GM19397 (cell line): Measurements from ENCODE around the gene CCDC197.

Experiments
- ATAC-seq: cut with Tn5 transposase; IDR thresholded peaks from one replicate; pipeline ENCODE4 v1.9.1; 2021; ENCODE audit warnings: mild to moderate bottlenecking, moderate library complexity; ENCODE audit not compliant: unreplicated experiment

Gene CCDC197

GRCh38 chr14:94040796-94041195 is 43.7 kb downstream of the CCDC197 start:
- ATAC-seq = no peak

DNA sequence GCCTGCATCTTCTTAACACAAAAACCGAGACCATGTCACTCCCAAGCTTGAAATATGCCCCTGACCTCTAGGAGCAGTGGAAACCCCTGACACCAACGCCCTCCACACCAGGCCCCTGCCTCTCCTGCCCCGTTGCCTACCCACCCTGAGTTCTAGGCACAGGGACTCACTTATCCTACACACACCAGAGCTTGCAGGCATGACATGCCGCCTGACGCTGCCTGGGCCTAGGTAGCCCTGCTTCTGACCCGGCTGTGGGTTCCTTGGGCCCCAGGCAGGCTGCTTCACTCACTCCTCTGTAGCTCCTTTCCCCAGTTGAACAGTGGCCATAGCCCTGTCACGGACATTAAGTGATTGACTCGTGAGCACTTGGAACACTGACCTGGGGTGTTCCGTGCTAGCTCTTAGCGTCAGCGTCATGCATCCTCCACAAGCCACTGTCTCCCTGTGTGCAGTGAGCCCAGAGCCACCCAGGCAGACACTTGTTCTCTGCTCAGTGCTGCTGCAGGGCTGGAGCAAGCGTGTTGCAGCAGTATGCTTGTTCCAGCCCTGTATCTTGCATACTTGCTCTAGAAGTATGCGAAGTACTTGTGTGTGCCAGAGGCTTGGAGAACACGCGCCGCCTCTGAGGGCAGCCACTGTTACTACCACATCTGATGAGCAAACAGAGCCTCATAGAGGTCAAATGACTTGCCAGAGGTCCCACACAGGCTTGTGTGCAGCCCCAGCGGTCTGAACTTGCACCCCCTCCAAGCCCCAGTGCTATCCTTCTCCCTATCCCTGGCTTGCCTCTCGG is 44.6 kb downstream of the CCDC197 start:
- no peak for ATAC-seq

GRCh38 chr14:94042433-94043091 is 45.5 kb downstream of the CCDC197 start:
- no peak for ATAC-seq

GRCh38 chr14:94043111-94043755 is 46.1 kb downstream of the CCDC197 start:
- ATAC-seq = no peak

DNA sequence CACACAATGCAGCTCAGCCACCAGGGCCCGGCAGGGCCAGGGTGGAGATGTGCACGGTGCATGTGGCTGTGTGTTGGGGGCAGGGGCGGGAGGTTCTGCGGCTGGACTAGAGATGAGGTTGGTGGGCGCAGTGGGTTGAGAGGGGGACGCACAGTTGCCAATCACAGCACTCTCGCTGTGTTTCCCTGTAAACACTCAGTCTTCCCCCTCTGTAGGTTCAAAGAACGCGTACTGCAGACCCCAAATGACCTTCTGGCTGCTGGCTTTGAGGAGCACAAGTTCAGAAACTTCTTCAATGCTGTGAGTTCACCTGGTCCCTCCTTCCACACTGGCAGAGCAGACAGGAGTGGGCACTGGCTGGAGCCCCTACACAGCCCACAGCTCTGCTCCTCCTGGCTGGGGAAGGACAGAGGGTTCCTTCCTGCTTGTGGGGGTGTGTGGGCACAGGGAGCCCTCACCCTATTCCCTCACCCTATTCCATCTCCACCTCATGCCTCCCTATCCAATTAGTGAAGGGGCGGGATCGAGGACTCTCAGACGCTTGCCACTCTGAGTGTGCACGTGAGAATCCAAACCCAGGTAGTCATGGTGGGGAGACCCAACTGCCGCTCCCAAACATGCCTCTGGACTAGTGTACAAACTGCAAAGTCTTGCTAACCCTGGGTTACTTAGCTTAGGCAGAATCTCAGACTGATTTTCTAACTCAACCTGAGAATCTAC is 46.8 kb downstream of the CCDC197 start:
- ATAC-seq = no peak

DNA sequence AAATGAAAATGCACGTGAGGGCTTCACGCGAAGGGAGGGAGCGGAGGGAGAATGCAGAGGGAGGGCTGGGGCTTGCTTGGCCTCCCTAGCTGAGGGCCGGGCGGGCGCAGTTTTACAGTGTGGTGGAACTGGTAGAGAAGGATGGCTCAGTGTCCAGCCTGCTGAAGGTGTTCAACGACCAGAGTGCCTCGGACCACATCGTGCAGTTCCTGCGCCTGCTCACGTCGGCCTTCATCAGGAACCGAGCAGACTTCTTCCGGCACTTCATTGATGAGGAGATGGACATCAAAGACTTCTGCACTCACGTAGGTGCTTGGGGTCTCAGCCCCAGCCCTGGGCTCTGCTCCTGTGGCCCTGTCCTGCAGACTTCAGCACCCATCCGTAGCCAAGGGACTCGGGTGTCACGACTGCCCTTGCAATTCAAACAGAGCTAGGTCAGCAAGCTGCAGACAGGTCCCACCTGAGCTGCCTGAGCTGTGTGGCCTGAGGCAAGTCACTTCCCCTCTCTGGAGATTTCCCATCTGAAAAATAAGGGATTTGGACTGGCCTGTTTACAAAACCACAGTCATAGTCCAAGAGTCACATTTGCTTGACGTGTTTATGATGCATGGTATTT is 47.5 kb downstream of the CCDC197 start:
- ATAC-seq = no peak

- ATAC-seq = no peak
Measured at GRCh38 chr14:94045101-94045500, 48.0 kb downstream of the CCDC197 start.

DNA sequence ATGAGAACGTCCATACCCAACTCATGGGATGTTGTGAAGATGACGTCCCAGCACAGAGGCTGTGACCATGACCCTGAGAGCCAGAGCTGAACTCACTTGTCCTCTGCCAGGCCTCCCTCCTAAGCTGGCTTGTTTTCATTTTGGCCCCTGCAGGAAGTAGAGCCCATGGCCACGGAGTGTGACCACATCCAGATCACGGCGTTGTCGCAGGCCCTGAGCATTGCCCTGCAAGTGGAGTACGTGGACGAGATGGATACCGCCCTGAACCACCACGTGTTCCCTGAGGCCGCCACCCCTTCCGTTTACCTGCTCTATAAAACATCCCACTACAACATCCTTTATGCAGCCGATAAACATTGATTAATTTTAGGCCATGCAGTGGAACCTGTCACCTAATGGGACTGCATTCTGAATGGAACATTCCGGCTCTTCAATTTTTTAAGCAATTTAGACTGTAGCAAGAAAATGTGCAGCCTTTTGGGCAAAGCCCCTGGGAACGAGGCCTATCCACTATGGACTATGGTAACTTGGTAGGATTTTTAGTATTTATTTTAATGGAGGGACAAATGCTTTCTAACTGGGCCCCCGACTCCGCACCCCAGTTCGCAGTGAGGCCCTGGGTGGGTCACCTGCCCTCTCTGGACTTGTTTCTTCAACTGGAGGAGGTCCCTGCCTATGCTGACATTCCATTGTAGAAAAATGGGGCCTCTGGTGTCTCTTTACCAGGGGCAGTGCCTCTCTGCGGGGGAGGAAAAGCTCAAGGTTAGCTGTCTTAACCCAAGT is 48.7 kb downstream of the CCDC197 start:
- no peak for ATAC-seq

GRCh38 chr14:94046696-94047250 is 49.7 kb downstream of the CCDC197 start:
- no peak for ATAC-seq

DNA sequence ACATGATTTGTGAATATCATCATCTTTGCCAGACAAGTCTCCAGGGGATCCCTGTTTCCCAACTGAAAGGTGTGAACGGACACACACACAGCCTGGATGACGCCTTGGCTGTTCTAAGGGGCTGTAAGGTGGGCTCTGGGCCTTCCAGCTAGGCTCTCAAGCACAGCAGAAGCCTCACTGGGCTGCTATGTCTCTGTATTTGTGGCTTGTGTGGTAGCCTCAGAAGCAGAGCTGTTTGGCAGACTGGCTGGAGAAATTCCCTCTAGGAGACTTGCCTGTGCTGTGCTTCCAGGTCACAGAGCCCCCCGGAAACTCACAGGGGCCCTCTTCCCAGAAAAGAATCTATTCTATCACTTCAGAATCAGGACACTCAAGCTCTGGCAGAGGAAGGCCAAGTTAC is 50.5 kb downstream of the CCDC197 start:
- no peak for ATAC-seq

GRCh38 chr14:94048691-94049624 is 51.9 kb downstream of the CCDC197 start:
- ATAC-seq = no peak

DNA sequence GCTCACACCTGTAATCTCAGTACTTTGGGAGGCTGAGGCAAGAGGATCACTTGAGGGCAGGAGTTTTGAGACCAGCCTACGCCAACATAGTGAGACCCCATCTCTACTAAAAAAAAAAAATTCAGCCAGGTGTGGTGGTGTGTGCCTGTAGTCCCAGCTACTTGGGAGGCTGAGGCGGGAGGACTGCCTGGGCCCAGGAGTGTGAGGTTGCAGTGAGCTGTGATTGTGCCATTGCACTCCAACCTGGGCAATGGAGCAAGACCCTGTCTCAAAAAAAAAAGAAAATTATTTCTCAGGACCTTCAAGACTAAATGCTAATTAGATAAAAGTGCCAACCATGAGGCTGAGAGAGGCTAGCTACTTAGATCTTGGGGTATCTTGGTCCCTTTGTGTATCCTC is 52.5 kb downstream of the CCDC197 start:
- ATAC-seq = no peak

GRCh38 chr14:94050231-94050880 is 53.3 kb downstream of the CCDC197 start:
- ATAC-seq = no peak

GRCh38 chr14:94051115-94051514 is 54.0 kb downstream of the CCDC197 start:
- no peak for ATAC-seq

DNA sequence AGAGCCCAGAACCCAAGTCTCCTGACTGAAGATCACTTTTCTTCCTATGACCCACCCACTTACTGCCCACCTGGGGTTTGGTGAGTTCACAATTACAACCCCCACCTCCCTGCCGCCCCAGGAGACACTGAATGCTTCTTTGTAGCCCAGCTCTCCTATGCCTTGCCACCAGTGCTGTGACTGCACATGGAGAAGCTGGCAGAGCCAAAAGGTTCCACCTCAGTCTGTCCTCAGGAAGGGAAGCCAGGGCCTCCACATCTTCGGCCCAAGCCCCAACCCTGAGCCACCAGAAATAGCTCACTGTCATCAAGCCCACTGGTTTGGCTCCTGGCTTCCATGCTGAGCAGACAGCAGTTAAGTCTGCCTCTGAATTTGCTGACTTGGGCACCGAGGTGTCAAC is 54.7 kb downstream of the CCDC197 start:
- no peak for ATAC-seq

GRCh38 chr14:94052199-94052598 is 55.1 kb downstream of the CCDC197 start:
- no peak for ATAC-seq

DNA sequence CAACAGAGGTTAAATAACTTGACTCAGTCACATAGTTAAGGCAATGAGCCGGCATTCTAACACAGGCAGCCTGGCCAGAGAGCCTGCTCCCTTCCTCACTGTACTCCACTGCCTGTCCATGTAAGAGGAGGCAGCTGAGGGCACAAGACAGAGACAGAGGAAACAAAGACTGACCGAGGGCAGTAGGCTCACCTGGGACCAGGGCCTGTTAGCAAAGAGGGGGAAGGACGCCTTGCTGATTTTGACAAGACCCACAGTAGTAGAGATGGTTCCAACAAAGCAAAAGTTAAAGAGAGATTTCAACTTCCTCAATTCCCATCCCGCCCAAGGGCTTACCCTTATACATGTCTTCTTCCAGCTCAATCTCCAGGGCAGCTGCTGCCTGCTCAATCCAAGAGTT is 55.6 kb downstream of the CCDC197 start:
- no peak for ATAC-seq

DNA sequence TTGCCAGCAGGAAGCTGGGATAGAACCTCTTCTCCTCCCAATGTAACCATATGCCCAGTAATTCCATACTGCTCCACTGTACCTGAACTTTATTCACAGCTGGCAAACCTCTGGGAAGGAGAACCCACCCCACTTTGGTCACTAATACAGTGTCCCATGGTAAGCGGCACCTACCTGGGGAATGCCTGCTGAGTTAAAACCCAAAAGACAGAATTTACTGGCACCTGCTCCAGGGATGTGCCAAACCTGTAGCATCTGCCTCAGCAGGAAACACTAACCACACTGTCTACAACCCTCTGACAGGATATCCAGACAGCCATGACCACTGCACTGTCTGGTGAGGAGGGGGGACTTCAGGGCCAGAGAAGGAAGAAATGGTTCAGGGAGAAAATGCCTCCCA is 57.3 kb downstream of the CCDC197 start:
- no peak for ATAC-seq
